SK-N-SH treated with all-trans-retinoic acid at 6 μM for 48 hours (cell line): ENCODE data around the gene FAM200B.

Experiments used
- ARNTL ChIP-seq: fragments of 450-650 bp; formaldehyde crosslinking; IDR thresholded peaks from 2 replicates; pipeline ENCODE4 v1.5.0; 2020; ENCODE audit warnings: low read depth, mild to moderate bottlenecking, moderate library complexity, borderline replicate concordance
- CSRNP3 ChIP-seq: fragments of 250-450 bp; sonication (Bioruptor Pico); IDR thresholded peaks from 2 replicates; pipeline ENCODE4 v1.5.1; 2021; ENCODE audit warnings: mild to moderate bottlenecking, moderate library complexity
- GLIS3 ChIP-seq: fragments of 250-450 bp; sonication (Bioruptor Pico); IDR thresholded peaks from 2 replicates; pipeline ENCODE4 v1.5.0; 2020; ENCODE audit warnings: mild to moderate bottlenecking, moderate library complexity
- RARB ChIP-seq: fragments of 250-450 bp; sonication (Bioruptor Pico); IDR thresholded peaks from 2 replicates; pipeline ENCODE4 v1.8.0; 2021; ENCODE audit warnings: mild to moderate bottlenecking, moderate library complexity
- TSHZ2 ChIP-seq: fragments of 250-450 bp; sonication (Bioruptor Pico); IDR thresholded peaks from 2 replicates; pipeline ENCODE4 v1.5.0; 2020; ENCODE audit warnings: mild to moderate bottlenecking, moderate library complexity

- no peak for TF ChIP-seq TSHZ2 (CRISPR knock-in tag)
- no peak for TF ChIP-seq ARNTL (CRISPR knock-in tag)
- no peak for TF ChIP-seq GLIS3 (CRISPR knock-in tag)
- no peak for TF ChIP-seq RARB
- no peak for TF ChIP-seq CSRNP3 (CRISPR knock-in tag)
Measured at GRCh38 chr4:15689540-15689939, 7.9 kb downstream of the FAM200B start.
